Activated naive CD8-positive, alpha-beta T cell treated with anti-CD3 and anti-CD28 coated beads for 36 hours (primary cell): ENCODE data around the gene LRFN2. TPM values are rescaled to one million over a fixed set of nuclear protein-coding genes. Genes with fewer than 3 reads are reported as not detected.

ENCODE experiments used
- DNase-seq: peaks from one replicate; pipeline ENCODE4 v3.0.0; 2021
- H3K27ac Mint-ChIP-seq: one replicate; pipeline ENCODE4 v1.8.0; 2022; ENCODE audit warnings: mild to moderate bottlenecking, moderate library complexity, mixed read lengths
- H3K27me3 Mint-ChIP-seq: one replicate; pipeline ENCODE4 v1.8.0; 2022; ENCODE audit warnings: mild to moderate bottlenecking, mixed read lengths
- H3K36me3 Mint-ChIP-seq: one replicate; pipeline ENCODE4 v1.8.0; 2021; ENCODE audit warnings: mild to moderate bottlenecking, mixed read lengths
- H3K4me1 Mint-ChIP-seq: one replicate; pipeline ENCODE4 v1.8.0; 2021; ENCODE audit warnings: mixed read lengths
- H3K4me3 Mint-ChIP-seq: one replicate; pipeline ENCODE4 v1.8.0; 2022; ENCODE audit warnings: mild to moderate bottlenecking, moderate library complexity, mixed read lengths
- H3K9me3 Mint-ChIP-seq: one replicate; pipeline ENCODE4 v1.8.0; 2022; ENCODE audit warnings: mixed read lengths
- total RNA-seq, 2 experiments: library from RNA; stranded (reverse); gene quantifications; one replicate each; pipeline ENCODE4 v1.2.3, GENCODE V29; 2021

LRFN2 gene
- total RNA-seq, 2 experiments from 2014 or later = not detected

DNA sequence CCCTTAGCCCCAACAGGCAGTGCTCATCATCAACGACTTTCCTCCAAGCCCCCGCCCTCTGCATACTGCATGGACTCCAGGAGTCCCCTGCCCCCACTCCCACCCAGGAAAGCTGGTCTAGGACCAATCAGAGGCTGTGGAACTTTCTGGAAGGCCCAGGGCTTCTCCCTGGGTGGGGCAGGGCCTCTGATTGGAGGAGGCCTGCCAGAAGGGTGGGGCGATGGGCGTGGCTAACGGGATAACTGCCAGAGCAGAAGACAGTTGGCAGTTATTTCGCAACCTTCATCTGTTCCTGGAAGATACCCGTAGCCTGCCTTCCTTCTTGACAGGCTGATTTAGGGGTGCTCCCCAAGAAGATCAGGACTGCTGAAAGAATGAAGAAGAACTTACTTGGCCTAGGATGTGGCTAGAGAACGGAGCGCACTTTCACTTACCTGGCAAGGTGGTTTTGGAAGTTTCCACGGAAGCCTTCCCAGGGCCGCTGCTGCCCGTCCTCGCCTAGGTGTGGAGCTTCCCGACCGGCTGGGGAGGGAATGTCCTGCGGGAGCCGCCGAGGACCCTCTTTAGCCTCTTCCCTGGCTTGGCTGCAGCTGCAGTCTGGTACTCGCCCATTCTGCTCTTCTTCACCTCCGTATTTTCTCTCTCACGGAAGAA, 209.0 kb downstream of the LRFN2 start:
- no peaks in the 10 kb centered on the region for H3K36me3 Mint-ChIP-seq
- H3K4me3 Mint-ChIP-seq = no peak overlapping the region
- no peak for DNase-seq
- no peaks in the 10 kb centered on the region for H3K27me3 Mint-ChIP-seq
- no peaks in the 10 kb centered on the region for H3K9me3 Mint-ChIP-seq
- no peaks in the 10 kb centered on the region for H3K4me1 Mint-ChIP-seq
- H3K27ac Mint-ChIP-seq = no peak overlapping the region

DNA sequence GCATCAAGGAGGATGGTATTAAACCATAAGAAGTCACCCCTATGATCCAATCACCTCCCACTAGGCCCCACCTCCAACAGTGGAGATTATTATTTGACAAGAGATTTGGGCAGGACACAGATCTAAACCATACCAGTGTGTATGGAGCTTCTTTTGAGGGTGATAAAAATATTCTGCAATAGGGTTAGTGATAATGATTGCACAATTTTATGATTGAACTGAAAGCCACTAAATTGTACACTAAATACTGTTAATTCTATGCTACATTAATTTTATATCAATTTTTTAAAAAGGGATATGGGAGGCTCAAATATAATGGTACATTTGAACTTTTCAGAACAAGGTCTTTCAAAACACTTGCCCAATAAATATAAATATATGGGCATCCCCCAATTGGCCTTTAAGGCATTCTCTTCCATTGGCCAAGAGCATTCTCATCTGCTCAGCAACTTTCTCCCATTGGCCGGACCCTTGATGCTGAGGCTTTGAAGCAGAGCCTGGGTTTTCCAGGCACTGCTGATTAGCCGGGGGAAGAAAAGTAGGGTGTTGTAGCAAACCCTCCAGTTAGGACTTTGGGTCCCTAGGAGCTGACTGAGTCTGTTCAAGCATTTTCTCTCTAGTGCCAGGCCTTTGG, 209.9 kb downstream of the LRFN2 start:
- Mint-ChIP-seq H3K4me3 (no peak overlapping the region), H3K36me3 (no peaks in the 10 kb centered on the region), H3K4me1 (no peaks in the 10 kb centered on the region), H3K27me3 (no peaks in the 10 kb centered on the region), H3K9me3 (no peaks in the 10 kb centered on the region), H3K27ac (no peak overlapping the region)
- no peak for DNase-seq

GRCh38 chr6:40376113-40376650, 211.0 kb downstream of the LRFN2 start:
- no peak for DNase-seq
- H3K4me3 Mint-ChIP-seq = no peak overlapping the region
- no peak overlapping the region for H3K27ac Mint-ChIP-seq
- H3K9me3 Mint-ChIP-seq = peaks cover 3% of the 10 kb centered on the region
- peaks cover 4% of the 10 kb centered on the region for H3K27me3 Mint-ChIP-seq
- peaks cover 2% of the 10 kb centered on the region for H3K4me1 Mint-ChIP-seq
- H3K36me3 Mint-ChIP-seq = no peaks in the 10 kb centered on the region

- Mint-ChIP-seq H3K27me3 (peaks cover 4% of the 10 kb centered on the region), H3K9me3 (peaks cover 3% of the 10 kb centered on the region), H3K36me3 (no peaks in the 10 kb centered on the region), H3K27ac (no peak overlapping the region), H3K4me1 (peaks cover 4% of the 10 kb centered on the region), H3K4me3 (no peak overlapping the region)
- DNase-seq = no peak
These were observed 213.9 kb downstream of the LRFN2 start for GRCh38 chr6:40373267-40373666.

- H3K27me3 Mint-ChIP-seq = peaks cover 4% of the 10 kb centered on the region
- H3K4me3 Mint-ChIP-seq = no peak overlapping the region
- peaks cover 3% of the 10 kb centered on the region for H3K9me3 Mint-ChIP-seq
- peaks cover 4% of the 10 kb centered on the region for H3K4me1 Mint-ChIP-seq
- DNase-seq = no peak
- no peaks in the 10 kb centered on the region for H3K36me3 Mint-ChIP-seq
- H3K27ac Mint-ChIP-seq = no peak overlapping the region
These were observed 215.5 kb downstream of the LRFN2 start for GRCh38 chr6:40371621-40372020.

- Mint-ChIP-seq H3K36me3 (no peaks in the 10 kb centered on the region), H3K4me1 (peaks cover 4% of the 10 kb centered on the region), H3K27me3 (peaks cover 4% of the 10 kb centered on the region), H3K27ac (no peak overlapping the region), H3K4me3 (no peak overlapping the region), H3K9me3 (peaks cover 6% of the 10 kb centered on the region)
- no peak for DNase-seq
These were observed 216.1 kb downstream of the LRFN2 start for GRCh38 chr6:40371095-40371494.

DNA sequence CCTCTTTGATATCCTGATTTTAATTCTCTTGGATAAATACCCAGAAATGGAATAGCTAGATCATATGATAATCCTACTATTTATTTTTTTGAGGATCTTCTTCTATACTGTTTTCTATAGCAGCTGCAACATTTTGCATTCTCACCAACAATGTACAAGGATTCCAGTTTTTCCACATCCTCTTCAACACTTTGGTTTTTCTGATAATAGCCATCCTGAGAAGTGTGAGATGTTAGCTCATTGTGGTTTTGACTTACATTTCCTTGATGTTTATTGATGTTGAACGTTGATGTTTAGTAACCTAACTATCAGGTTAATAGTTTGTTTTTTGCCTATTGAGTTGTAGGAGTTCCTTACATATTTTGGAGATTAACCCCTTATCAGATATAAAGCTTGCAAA, 217.3 kb downstream of the LRFN2 start:
- Mint-ChIP-seq H3K27ac (no peak overlapping the region), H3K4me3 (no peak overlapping the region)

DNA sequence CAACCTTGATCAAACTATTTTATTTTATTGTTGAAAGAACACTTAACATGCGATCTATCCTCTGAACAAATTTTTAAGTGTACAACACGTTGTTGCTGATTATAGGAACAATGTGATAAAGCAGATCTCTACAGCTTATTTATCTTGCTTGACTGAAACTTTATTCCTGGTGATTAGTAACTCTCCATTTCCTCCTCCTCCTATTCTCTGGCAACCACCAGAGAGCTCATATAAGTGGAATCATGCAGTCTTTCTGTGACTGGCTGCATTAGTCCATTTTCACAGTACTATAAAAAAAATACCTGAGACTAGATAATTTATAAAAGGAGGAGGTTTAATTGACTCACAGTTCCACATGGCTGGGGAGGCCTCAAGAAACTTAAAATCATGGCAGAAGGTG, 218.1 kb downstream of the LRFN2 start:
- peaks cover 6% of the 10 kb centered on the region for H3K27me3 Mint-ChIP-seq
- no peaks in the 10 kb centered on the region for H3K36me3 Mint-ChIP-seq
- H3K4me1 Mint-ChIP-seq = peaks cover 4% of the 10 kb centered on the region
- H3K27ac Mint-ChIP-seq = no peak overlapping the region
- DNase-seq = no peak
- H3K9me3 Mint-ChIP-seq = peaks cover 6% of the 10 kb centered on the region
- no peak overlapping the region for H3K4me3 Mint-ChIP-seq

More for the DNA sequence above, 217.3 kb downstream of the LRFN2 start:
- H3K27me3 Mint-ChIP-seq = peaks cover 4% of the 10 kb centered on the region
- no peak for DNase-seq
- H3K9me3 Mint-ChIP-seq = peaks cover 6% of the 10 kb centered on the region
- no peaks in the 10 kb centered on the region for H3K36me3 Mint-ChIP-seq
- H3K4me1 Mint-ChIP-seq = peaks cover 4% of the 10 kb centered on the region

- Mint-ChIP-seq H3K4me3 (no peak overlapping the region), H3K4me1 (no peaks in the 10 kb centered on the region), H3K9me3 (peaks cover 3% of the 10 kb centered on the region), H3K27me3 (peaks cover 25% of the 10 kb centered on the region), H3K36me3 (no peaks in the 10 kb centered on the region), H3K27ac (no peak overlapping the region)
- DNase-seq = no peak
These were observed 224.3 kb downstream of the LRFN2 start for GRCh38 chr6:40362859-40363258.

DNA sequence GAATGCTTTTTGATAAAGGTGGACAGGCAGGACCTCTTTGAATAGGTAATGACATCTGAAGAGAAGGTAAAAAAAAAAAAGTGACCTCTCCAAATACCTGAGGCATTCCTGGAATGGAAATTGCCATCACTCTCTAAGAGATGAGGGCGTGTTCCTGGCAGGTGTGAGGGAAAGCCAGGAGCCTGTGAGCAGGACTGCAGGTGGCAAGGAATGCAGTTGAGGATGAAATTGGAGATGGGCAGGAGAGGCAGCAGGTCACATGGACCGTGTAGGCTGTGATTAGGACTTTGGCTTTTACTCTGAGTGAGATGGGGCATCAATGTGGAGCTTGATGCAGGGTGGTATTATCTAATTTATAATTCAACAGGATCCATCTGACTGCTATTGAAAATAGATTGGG, 227.4 kb downstream of the LRFN2 start:
- H3K4me3 Mint-ChIP-seq = no peak overlapping the region
- no peaks in the 10 kb centered on the region for H3K36me3 Mint-ChIP-seq
- no peak for DNase-seq
- peaks cover 25% of the 10 kb centered on the region for H3K27me3 Mint-ChIP-seq
- H3K9me3 Mint-ChIP-seq = no peaks in the 10 kb centered on the region
- no peak overlapping the region for H3K27ac Mint-ChIP-seq
- H3K4me1 Mint-ChIP-seq = no peaks in the 10 kb centered on the region

DNA sequence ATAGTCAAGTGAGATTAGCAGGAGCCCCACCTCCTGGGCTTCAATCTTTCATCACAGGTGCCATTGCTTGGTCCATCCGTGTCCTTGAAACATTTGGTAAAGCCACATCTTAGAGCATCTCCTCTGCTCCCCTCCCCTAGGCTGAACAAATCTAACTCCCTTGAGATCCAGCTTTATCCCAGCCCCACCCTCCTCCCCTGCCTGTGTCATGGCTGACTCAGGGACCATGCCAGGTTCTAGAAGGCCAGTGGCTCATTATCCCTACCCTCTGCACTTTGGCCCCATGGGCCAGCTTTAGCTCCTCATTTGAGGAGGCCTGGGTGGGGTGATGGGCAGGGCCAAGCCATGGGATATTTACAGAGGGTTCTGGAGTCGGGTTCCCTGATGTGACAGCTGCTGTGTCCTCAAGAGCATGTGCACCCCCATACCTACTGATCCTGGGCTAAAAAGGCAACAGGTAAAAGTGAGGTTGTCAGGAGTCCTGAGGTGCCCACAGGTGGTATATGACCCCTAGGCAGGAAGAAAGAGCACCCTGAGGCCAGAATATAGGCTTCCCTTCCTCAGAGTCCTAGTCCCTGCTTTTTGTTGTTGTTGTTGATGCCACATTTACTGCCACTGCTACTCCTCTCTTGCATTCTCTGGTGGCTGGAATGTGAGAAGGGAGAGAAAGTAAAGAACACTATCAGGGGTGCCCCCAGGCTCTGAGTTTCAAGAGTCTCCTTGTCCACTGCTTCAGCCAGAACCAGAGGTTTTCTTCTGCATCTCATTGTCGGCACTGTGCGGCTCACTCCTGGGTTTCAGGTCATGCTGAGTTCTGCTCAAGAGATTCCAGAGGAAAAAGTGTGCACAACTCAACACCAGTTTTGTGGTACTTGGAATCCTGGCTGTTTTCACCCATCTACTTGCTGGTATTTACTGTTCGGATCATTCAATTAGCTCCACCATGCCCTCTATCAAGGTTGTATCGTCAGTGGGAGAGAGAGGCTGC, 228.4 kb downstream of the LRFN2 start:
- no peak for DNase-seq
- H3K36me3 Mint-ChIP-seq = no peaks in the 10 kb centered on the region
- no peak overlapping the region for H3K4me3 Mint-ChIP-seq
- no peaks in the 10 kb centered on the region for H3K4me1 Mint-ChIP-seq
- no peaks in the 10 kb centered on the region for H3K9me3 Mint-ChIP-seq
- H3K27me3 Mint-ChIP-seq = peaks cover 21% of the 10 kb centered on the region
- no peak overlapping the region for H3K27ac Mint-ChIP-seq

DNA sequence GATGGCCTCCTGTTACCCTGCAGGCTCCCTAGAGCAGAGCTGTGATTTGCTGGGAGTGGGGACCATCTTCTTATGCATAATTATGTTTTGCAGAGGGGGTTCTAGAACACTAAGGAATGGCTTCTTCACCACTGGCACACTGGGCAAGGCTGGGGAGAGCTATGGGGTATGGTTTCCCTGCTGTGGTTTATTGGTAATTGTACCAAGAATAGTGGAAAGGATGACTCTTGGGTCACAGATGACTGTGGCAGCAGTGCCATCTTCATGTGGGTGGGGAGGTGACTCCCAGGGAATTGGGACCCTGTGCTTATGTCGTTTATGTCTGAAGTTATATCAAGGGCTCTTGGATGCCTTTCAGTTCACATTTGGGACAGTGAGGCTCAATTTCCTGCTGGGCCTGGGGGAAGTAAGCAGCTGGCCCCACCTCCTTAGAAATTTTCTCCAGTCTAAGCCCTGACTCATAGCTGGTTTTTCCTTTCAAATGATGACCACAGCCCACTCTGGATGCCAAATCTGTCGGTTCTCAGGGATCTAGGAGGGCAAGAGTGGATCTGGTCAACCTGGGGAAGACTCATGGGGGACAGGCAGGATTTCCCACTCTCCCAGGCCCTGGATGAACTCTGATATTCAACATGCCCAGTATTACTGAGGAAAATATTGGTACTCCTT, 230.8 kb downstream of the LRFN2 start:
- H3K4me3 Mint-ChIP-seq = no peak overlapping the region
- DNase-seq = no peak
- H3K27ac Mint-ChIP-seq = no peak overlapping the region
- H3K27me3 Mint-ChIP-seq = peaks cover 6% of the 10 kb centered on the region
- H3K9me3 Mint-ChIP-seq = no peaks in the 10 kb centered on the region
- H3K4me1 Mint-ChIP-seq = no peaks in the 10 kb centered on the region
- H3K36me3 Mint-ChIP-seq = no peaks in the 10 kb centered on the region

DNA sequence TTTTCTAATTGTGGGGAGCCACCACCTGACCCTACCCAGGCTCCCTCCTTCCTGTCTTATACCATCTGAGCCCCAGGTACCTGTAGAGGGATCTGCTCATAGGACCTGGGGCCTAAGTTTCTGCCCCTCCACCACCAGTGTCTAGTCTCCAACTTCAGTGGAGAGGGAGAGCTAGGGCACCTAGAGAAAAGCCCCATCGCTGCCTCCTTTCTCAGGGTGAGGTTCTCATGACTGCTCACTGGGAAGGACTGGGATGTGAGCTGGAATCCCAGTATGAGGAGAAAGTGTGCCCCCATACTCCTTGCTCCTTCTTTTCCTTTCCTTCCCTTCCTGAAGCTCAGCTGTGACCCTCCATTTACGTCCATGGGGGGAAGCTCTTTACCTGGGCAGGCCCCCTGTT, 231.6 kb downstream of the LRFN2 start:
- H3K36me3 Mint-ChIP-seq = no peaks in the 10 kb centered on the region
- DNase-seq = no peak
- no peaks in the 10 kb centered on the region for H3K4me1 Mint-ChIP-seq
- H3K9me3 Mint-ChIP-seq = no peaks in the 10 kb centered on the region
- H3K27ac Mint-ChIP-seq = no peak overlapping the region
- peaks cover 4% of the 10 kb centered on the region for H3K27me3 Mint-ChIP-seq
- no peak overlapping the region for H3K4me3 Mint-ChIP-seq

GRCh38 chr6:40355066-40355465, 232.1 kb downstream of the LRFN2 start:
- no peaks in the 10 kb centered on the region for H3K4me1 Mint-ChIP-seq
- H3K27me3 Mint-ChIP-seq = peaks cover 4% of the 10 kb centered on the region
- no peak overlapping the region for H3K4me3 Mint-ChIP-seq
- no peak overlapping the region for H3K27ac Mint-ChIP-seq
- no peaks in the 10 kb centered on the region for H3K9me3 Mint-ChIP-seq
- no peaks in the 10 kb centered on the region for H3K36me3 Mint-ChIP-seq
- no peak for DNase-seq
